GM12892 (cell line): ENCODE data around the gene SULT4A1.

Source experiments
- POLR2A ChIP-seq: IDR thresholded peaks from 2 replicates; pipeline ENCODE4 v1.6.1; 2011; ENCODE audit warnings: low read depth, low read length, control low read depth
- POLR2AphosphoS5 ChIP-seq: IDR thresholded peaks from 2 replicates; pipeline ENCODE4 v1.6.1; 2011; ENCODE audit warnings: low read depth, low read length, control low read depth
- TAF1 ChIP-seq: IDR thresholded peaks from 2 replicates; pipeline ENCODE4 v1.6.1; 2011; ENCODE audit warnings: low read depth, mild to moderate bottlenecking, control low read depth, low read length, borderline replicate concordance

- TF ChIP-seq POLR2A (no peak), TAF1 (no peak), POLR2AphosphoS5 (no peak)
Observed at GRCh38 chr22:43885319-43885671, 23.0 kb upstream of the SULT4A1 start.
